ENCODE results near the gene ZBTB38. TPM values are rescaled to one million over a fixed set of nuclear protein-coding genes. Genes with fewer than 3 reads are reported as not detected.

The ZBTB38 gene
- total RNA-seq, 1 donor from 2014 or later = 89.6 TPM

DNA sequence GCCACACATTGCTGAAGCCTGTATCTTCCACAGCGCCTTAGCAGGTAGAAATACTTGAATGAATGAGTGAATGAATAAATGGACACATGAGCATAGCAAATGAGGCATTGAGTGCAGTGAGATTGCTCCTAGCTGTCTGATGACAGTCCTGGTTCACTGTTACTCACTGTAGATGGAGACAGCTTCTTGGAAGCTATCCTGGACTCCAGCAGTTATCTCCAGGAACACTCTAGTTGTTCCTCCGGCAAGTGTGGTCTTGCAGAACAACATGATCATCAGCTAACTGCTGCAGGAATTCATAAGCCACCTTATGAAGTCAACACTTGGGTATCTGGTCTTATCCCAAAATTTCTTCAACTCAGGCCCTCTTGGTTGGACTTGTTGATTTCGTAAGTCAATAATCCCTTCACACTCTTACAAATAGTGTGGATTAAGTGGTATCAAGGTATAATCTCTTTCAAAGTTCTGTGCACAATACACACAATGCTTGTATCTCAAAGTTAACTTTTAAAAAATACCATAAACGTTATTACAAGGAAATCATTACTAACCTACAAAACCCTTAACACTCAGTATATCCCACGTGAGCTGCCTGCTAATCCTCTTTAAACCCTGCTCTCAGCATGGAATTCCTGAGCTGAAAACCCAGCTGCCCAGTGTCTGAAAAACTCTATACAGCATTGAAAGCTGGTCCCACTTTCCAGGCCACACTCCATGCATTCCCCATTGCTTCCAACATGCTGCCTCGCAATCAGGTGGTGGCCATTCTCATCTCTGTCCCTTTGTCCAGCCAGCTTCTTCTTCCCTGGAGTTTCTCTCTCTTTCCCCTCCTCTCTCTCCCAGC is 14.4 kb upstream of the ZBTB38 start:
- intact Hi-C loops (cut with DNase I) = loop anchor here (10.0 kb wide), 1 partner anchor 101 kb away; no protein-coding TSS in a partner anchor

DNA sequence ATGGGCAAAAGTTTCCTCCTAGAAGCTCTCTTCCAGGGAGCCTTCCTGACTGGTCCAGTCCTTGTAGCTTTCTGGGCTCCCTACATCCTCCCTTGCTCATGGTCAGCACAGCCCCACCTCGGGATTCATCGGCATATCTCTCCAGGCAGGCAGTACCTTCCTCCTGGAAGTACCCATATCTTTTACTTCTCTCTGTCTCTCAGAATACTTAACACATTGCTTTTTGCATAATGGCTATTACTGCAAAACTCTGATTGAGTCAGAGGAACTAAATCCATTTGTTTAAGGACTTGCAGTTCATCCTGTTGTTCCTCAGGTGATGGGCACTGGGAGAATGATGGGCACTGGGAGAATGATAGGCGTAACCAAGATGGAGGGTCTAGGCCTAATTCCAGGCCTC is 13.8 kb upstream of the ZBTB38 start:
- H3K4me3 ChIP-seq = no peak overlapping the region
- no peaks in the 10 kb centered on the region for H3K27me3 ChIP-seq (ENCODE audit: low read depth)
- H3K9me3 ChIP-seq = no peaks in the 10 kb centered on the region
- intact Hi-C loops (cut with DNase I) = loop anchor here (10.0 kb wide), 1 partner anchor 100 kb away; no protein-coding TSS in a partner anchor
- DNase-seq (no peak), ATAC-seq (no peak)
- H3K36me3 ChIP-seq = no peaks in the 10 kb centered on the region
- TF ChIP-seq, protein P1, sequence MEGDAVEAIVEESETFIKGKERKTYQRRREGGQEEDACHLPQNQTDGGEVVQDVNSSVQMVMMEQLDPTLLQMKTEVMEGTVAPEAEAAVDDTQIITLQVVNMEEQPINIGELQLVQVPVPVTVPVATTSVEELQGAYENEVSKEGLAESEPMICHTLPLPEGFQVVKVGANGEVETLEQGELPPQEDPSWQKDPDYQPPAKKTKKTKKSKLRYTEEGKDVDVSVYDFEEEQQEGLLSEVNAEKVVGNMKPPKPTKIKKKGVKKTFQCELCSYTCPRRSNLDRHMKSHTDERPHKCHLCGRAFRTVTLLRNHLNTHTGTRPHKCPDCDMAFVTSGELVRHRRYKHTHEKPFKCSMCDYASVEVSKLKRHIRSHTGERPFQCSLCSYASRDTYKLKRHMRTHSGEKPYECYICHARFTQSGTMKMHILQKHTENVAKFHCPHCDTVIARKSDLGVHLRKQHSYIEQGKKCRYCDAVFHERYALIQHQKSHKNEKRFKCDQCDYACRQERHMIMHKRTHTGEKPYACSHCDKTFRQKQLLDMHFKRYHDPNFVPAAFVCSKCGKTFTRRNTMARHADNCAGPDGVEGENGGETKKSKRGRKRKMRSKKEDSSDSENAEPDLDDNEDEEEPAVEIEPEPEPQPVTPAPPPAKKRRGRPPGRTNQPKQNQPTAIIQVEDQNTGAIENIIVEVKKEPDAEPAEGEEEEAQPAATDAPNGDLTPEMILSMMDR (IDR thresholded peaks at IDR 0.05) = no peak
- H3K27ac ChIP-seq = no peak overlapping the region
- H3K4me1 ChIP-seq = no peaks in the 10 kb centered on the region

More for the DNA sequence above, 14.4 kb upstream of the ZBTB38 start:
- H3K27me3 ChIP-seq (ENCODE audit: low read depth) = no peaks in the 10 kb centered on the region
- no peaks in the 10 kb centered on the region for H3K4me1 ChIP-seq
- H3K27ac ChIP-seq = no peak overlapping the region
- no peaks in the 10 kb centered on the region for H3K9me3 ChIP-seq
- H3K36me3 ChIP-seq = no peaks in the 10 kb centered on the region
- TF ChIP-seq, protein P1 (IDR thresholded peaks at IDR 0.05) = no peak
- no peak overlapping the region for H3K4me3 ChIP-seq
- no peak for ATAC-seq
- no peak for DNase-seq

DNA sequence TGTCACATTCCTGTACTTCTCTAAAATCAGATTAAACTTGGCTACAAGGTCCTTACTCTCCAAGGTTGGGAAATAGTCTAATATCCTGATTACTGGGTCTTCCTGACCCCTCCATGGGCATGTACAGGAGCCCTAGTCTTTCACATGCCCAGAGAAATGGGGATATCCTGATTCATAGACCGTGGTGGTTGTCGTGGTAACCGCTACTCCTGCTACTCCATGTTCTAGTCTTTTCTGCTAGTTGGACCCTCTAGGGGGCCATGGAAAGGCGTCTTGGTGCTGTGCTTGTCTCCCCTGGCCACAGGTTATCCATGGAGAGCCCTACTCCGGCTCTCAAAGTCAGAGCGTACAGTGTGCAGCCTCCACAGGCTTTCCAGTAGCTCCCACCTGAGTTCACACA is 13.1 kb upstream of the ZBTB38 start:
- H3K4me3 ChIP-seq = no peak overlapping the region
- intact Hi-C loops (cut with DNase I) = loop anchor here (10.0 kb wide), 1 partner anchor 100 kb away; no protein-coding TSS in a partner anchor
- no peak overlapping the region for H3K27ac ChIP-seq
- no peaks in the 10 kb centered on the region for H3K9me3 ChIP-seq
- TF ChIP-seq, protein P1 (IDR thresholded peaks at IDR 0.05) = no peak
- ATAC-seq = no peak
- no peaks in the 10 kb centered on the region for H3K36me3 ChIP-seq
- no peaks in the 10 kb centered on the region for H3K27me3 ChIP-seq (ENCODE audit: low read depth)
- no peaks in the 10 kb centered on the region for H3K4me1 ChIP-seq
- no peak for DNase-seq

DNA sequence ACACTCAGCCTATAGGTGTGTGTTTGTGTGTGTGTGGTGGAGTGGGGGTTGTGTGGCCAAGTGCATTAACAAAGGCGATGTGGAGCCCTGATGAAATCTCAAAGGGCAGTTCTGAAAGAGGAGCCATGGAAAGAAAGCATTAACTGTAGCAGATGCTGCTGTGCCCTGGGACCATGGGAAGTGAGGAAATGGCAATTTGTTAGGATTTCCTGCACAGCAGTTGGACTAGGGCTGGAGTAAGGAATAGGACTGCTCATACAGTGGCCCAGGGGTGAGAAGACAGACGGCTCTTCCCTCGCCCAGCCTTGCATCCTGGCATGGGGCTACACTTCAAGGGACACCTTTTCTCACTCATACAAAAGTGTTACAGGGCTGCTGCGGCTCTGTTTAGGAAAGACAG is 12.3 kb upstream of the ZBTB38 start:
- Histone ChIP-seq H3K9me3 (no peaks in the 10 kb centered on the region), H3K4me3 (no peak overlapping the region), H3K27me3 (ENCODE audit: low read depth) (no peaks in the 10 kb centered on the region), H3K27ac (no peak overlapping the region), H3K36me3 (no peaks in the 10 kb centered on the region), H3K4me1 (peaks cover under 1% of the 10 kb centered on the region)
- no peak for DNase-seq
- no peak for ATAC-seq
- TF ChIP-seq, protein P1 (IDR thresholded peaks at IDR 0.05) = no peak
- intact Hi-C loops (cut with DNase I) = loop anchor here (10.0 kb wide), 1 partner anchor 99 kb away; no protein-coding TSS in a partner anchor

DNA sequence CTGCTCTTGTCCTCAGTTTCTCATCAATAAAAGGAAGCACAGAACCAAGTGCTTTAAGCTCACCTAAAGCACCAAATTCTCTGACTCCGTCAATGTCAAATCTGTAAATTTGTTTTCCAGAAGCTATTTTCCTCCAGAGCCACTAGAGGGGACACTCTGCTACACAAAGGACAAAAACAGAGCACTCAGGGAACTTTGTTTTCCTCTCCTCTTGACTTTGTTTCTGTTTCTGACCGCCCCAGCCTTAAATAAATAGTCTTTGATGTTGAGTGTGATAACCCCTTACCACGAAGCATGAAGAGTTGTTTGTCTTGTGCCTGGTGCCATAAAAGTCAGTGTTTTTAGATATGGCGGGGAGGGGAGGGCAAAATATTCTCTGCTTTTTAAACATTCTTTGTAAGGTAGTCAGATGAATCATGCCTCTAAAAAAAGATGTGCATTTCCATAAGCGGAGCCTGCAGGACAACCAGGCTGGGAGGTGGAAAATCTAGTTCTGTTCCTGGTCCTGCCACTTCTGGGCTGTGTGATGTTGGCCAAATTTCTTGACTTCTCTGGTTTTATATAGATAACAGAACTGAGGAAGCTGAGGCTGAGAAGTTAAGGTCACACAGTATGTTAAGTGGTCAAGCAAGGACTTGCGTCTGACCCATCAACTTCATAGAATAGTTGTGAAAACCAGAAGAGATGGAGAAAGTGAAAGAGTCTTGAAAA is 7.3 kb upstream of the ZBTB38 start:
- no peaks in the 10 kb centered on the region for H3K27me3 ChIP-seq (ENCODE audit: low read depth)
- TF ChIP-seq, protein P1 (IDR thresholded peaks at IDR 0.05) = peak; percentile 86
- H3K9me3 ChIP-seq = no peaks in the 10 kb centered on the region
- DNase-seq (no peak), ATAC-seq (peak; percentile 92 to 97)
- H3K4me1 ChIP-seq = peaks cover 15% of the 10 kb centered on the region
- intact Hi-C loops (cut with DNase I) = loop anchor here (10.0 kb wide), 1 partner anchor 64 kb away; no protein-coding TSS in a partner anchor
- H3K36me3 ChIP-seq = no peaks in the 10 kb centered on the region
- peak overlapping the region; percentile 37 for H3K27ac ChIP-seq
- H3K4me3 ChIP-seq = peak overlapping the region; percentile 20
